NCI-H524 (cell line): ENCODE measurements around the gene CES4A.
"Not testable (repeated sequence)": the region's sequence is repeated elsewhere in the genome, so short reads cannot be mapped to it uniquely, and the experiment has no call there.

Experiments used
- DNase-seq, 2 experiments: peaks; one replicate each; lab custom pipeline; 2025; lab: John Stamatoyannopoulos, UW

The CES4A gene

GRCh38 chr16:67022531-67023214 lies 34.3 kb downstream of the CES4A start:
- no peak for DNase-seq

GRCh38 chr16:67023689-67024088 lies 35.3 kb downstream of the CES4A start:
- DNase-seq = no peak

GRCh38 chr16:67024384-67025209 lies 36.2 kb downstream of the CES4A start:
- peak; percentile 26 to 74 for DNase-seq

- no peak for DNase-seq
These were observed 36.8 kb downstream of the CES4A start for GRCh38 chr16:67025210-67025550.

GRCh38 chr16:67026570-67026969 lies 38.2 kb downstream of the CES4A start:
- no peak for DNase-seq

GRCh38 chr16:67027046-67027445 lies 38.7 kb downstream of the CES4A start:
- DNase-seq = no peak

GRCh38 chr16:67028167-67028695 lies 39.8 kb downstream of the CES4A start:
- no peak for DNase-seq

- peak; percentile 81 to 92 for DNase-seq
These were observed 40.4 kb downstream of the CES4A start, which contains the start of gene CBFB for GRCh38 chr16:67028696-67029253. Gene CBFB, plus strand, starts transcription at chr16:67029149. Its CDS starts 259 bp downstream, at chr16:67029408.

- DNase-seq = peak in 1 of 2 experiments; percentile 45
These were observed 41.1 kb downstream of the CES4A start for GRCh38 chr16:67029254-67030096.

- peak in 1 of 2 experiments; percentile 31 for DNase-seq
These were observed 42.0 kb downstream of the CES4A start for GRCh38 chr16:67030221-67030962.

GRCh38 chr16:67034487-67034886 lies 46.1 kb downstream of the CES4A start:
- no peak for DNase-seq

GRCh38 chr16:67035364-67035763 lies 47.0 kb downstream of the CES4A start:
- DNase-seq = no peak

- DNase-seq = peak in 1 of 2 experiments; percentile 50
These were observed 47.9 kb downstream of the CES4A start for GRCh38 chr16:67036323-67036741.

GRCh38 chr16:67039260-67040020 lies 51.1 kb downstream of the CES4A start:
- no peak for DNase-seq

GRCh38 chr16:67040166-67040565 lies 51.8 kb downstream of the CES4A start:
- DNase-seq = no peak

- DNase-seq = no peak
These were observed 52.5 kb downstream of the CES4A start for GRCh38 chr16:67040906-67041305.

- DNase-seq = not testable (repeated sequence)
These were observed 53.1 kb downstream of the CES4A start for GRCh38 chr16:67041520-67041919.

GRCh38 chr16:67043420-67043819 lies 55.0 kb downstream of the CES4A start:
- no peak for DNase-seq

GRCh38 chr16:67050796-67051195 lies 62.4 kb downstream of the CES4A start:
- no peak for DNase-seq

GRCh38 chr16:67052399-67052798 lies 64.0 kb downstream of the CES4A start:
- DNase-seq = no peak
